Neural crest cell (in vitro differentiated cells): Measurements from ENCODE around the gene KRT83. TPM values are rescaled to one million over a fixed set of nuclear protein-coding genes. Genes with fewer than 3 reads are reported as not detected.
A peak's percentile ranks its signal among the peaks of the same experiment; 100 is the strongest.
"Not testable (repeated sequence)": the region's sequence is repeated elsewhere in the genome, so short reads cannot be mapped to it uniquely, and the experiment has no call there.

Source experiments
- DNase-seq: peaks from one replicate; pipeline ENCODE4 v3.0.0; 2021; ENCODE audit warnings: low read depth, mixed read lengths, low spot score
- H3K27ac Mint-ChIP-seq: one replicate; pipeline ENCODE4 v1.8.0; 2021; ENCODE audit warnings: mild to moderate bottlenecking, mixed read lengths; ENCODE audit not compliant: unreplicated experiment
- H3K27me3 Mint-ChIP-seq: 2 replicates; pipeline ENCODE4 v1.8.0; 2021; ENCODE audit warnings: low read depth, mild to moderate bottlenecking, mixed read lengths
- H3K36me3 Mint-ChIP-seq: 2 replicates; pipeline ENCODE4 v1.8.0; 2021; ENCODE audit warnings: low read depth, mild to moderate bottlenecking, mixed read lengths
- H3K4me1 Mint-ChIP-seq: 2 replicates; pipeline ENCODE4 v1.8.0; 2021; ENCODE audit warnings: mixed read lengths
- H3K4me3 Mint-ChIP-seq: one replicate; pipeline ENCODE4 v1.8.0; 2021; ENCODE audit warnings: mild to moderate bottlenecking, mixed read lengths
- H3K9me3 Mint-ChIP-seq: 2 replicates; pipeline ENCODE4 v1.8.0; 2021; ENCODE audit warnings: mixed read lengths
- CTCF ChIP-seq: fragments of 200-600 bp; sonication (generic); conservative IDR thresholded peaks from 2 replicates; pipeline ENCODE4 v1.5.0; 2021; ENCODE audit warnings: antibody characterized with exemption, mild to moderate bottlenecking
- total RNA-seq: library from RNA; stranded (reverse); gene quantifications from 2 replicates; pipeline ENCODE4 v1.2.1, GENCODE V29; 2021

The KRT83 gene
- total RNA-seq, 1 donor from 2014 or later, result not detected

- H3K27me3 Mint-ChIP-seq, result peaks cover 45% of the 10 kb centered on the region
- no peaks in the 10 kb centered on the region for H3K4me1 Mint-ChIP-seq
- DNase-seq, result no peak
- TF ChIP-seq CTCF, result no peak
- no peaks in the 10 kb centered on the region for H3K9me3 Mint-ChIP-seq
- H3K27ac Mint-ChIP-seq, result no peak overlapping the region
- H3K4me3 Mint-ChIP-seq, result no peak overlapping the region
- H3K36me3 Mint-ChIP-seq, result no peaks in the 10 kb centered on the region
These were observed 27.3 kb downstream of the KRT83 start for GRCh38 chr12:52293926-52294325.

DNA sequence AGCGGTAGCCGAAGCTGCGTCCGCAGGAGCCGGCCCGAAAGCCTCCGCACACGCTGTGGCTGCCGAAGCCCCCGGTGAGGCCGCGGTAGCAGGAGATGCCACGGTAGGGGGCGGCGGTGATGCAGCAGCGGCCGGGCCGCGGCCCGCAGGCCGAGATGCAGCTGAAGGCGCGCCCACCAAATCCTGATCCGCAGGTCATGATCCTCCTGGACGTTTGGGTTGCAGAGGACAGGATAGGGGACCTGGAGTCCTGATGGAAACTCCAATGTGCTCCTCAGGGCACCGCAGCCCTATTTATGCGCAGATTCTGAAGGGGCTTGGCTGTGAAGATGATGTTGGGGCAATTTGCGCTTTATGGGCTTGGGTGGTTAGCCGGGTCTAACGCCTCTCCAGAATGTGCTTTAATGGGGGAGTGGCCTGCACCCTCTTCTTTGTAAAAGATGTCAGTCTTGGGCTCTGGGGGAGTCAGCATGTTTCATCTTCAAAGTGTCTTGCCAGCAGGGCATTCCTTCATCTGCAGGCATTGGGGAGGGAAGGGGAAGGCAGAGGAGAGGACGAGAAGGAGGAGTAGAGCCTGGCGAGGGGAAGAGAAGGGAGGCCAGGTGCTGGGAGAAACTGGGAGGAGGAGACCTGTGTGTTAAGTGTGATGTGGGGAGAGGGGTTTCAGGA is 29.8 kb downstream of the KRT83 start, which contains the start of gene KRT81:
Gene KRT81 (minus strand): TSS at position 268 of the 669 bp plus-strand sequence. CDS start 69 bp downstream, at position 199.
- DNase-seq, result no peak
- no peaks in the 10 kb centered on the region for H3K36me3 Mint-ChIP-seq

DNA sequence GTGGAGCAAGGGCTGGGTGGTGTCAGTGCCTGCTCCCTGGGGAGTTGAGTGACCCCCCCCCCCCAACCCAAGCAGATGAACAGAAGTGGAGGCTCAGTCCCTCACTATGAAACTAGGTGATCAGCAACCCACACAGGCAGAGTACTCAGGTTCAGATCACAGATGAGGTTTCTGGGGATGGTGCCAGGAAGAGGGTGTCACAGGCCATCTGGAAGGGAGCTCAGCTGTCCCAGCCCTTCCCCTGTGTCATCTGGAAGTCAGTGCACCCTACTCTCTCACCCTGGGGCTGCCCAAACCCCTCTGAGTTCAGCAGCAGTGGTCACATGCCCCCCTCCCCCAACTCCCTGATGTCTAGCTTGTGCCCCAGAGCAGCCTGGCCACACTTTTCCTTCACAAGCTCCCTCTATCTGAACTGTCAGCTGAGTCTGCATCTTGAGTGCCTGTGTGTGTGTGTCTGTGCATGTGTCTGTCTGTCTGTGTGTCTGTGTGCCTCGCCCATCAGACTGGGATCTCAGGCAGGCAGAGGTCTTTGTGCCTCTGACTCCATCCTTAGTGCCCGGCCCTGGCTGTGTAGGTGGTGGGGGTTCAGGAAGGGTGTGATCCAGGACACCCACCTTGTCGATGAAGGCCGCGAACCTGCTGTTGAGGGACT is 30.6 kb downstream of the KRT83 start:
- H3K9me3 Mint-ChIP-seq, H3K4me3 Mint-ChIP-seq, H3K27ac Mint-ChIP-seq, DNase-seq, H3K4me1 Mint-ChIP-seq, H3K36me3 Mint-ChIP-seq: not testable (repeated sequence)
- peaks cover 20% of the 10 kb centered on the region for H3K27me3 Mint-ChIP-seq

More for the DNA sequence above, 29.8 kb downstream of the KRT83 start, which contains the start of gene KRT81:
- Mint-ChIP-seq H3K9me3 (no peaks in the 10 kb centered on the region), H3K4me3 (no peak within 1 kb of the TSS), H3K27ac (no peak within 1 kb of the TSS), H3K27me3 (peaks cover 25% of the 10 kb centered on the region), H3K4me1 (no peaks in the 10 kb centered on the region)
- TF ChIP-seq CTCF, result no peak

DNA sequence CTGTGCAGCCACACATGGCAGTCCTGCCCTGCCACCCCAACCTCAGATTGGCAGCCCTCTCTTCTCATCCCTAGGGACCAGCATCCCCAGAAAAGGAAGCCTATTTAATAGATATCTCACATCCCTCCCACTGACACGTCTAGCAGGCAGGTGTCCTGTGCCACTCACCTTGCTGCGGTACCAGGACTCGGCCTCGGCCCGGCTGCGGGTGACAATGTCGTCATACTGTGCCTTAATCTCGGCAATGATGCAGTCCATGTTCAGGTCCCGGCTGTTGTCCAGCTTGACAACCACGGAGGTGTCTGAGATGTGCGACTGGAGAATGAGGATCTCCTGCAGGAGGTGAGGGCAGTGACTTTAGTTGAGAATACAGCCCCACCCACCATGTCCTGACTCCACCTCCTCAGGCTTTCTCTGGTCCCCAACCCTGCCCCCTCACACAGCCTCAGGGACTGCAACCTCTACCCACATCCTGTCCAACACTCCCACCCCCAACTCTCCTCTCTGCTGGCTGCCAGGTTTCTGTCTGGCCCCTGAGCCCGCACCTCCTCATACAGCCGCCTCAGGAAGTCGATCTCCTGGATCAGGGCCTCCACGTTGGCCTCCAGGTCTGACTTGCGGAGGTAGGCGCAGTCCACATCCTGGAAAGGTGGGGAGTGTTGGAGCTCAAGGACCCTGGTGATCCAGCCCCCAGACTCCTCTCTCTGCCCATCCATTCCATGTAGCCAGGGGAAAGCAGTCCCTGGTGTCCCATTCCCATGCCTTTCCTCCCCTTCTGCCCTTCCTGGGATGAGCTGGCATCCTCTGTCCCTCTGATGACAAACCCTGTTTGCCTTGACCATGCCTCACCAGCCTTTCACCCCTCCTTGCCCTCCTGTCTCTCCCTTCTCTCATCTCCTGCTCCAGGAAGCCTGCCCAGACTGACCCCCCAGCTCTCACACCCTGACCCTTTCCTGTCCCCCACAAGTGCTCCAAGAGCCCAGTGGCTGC is 33.1 kb downstream of the KRT83 start:
- not testable (repeated sequence) for H3K4me1 Mint-ChIP-seq

GRCh38 chr12:52286857-52287785 is 34.1 kb downstream of the KRT83 start:
- not testable (repeated sequence) for H3K36me3 Mint-ChIP-seq, H3K27me3 Mint-ChIP-seq, H3K9me3 Mint-ChIP-seq, DNase-seq, H3K4me3 Mint-ChIP-seq, H3K4me1 Mint-ChIP-seq, H3K27ac Mint-ChIP-seq
- peak; percentile 13 for TF ChIP-seq CTCF

More for the DNA sequence above, 33.1 kb downstream of the KRT83 start:
- not testable (repeated sequence) for H3K27me3 Mint-ChIP-seq, H3K4me3 Mint-ChIP-seq, DNase-seq, H3K27ac Mint-ChIP-seq, H3K9me3 Mint-ChIP-seq, H3K36me3 Mint-ChIP-seq
